ENCODE measurements around the gene CDC25A.

DNA sequence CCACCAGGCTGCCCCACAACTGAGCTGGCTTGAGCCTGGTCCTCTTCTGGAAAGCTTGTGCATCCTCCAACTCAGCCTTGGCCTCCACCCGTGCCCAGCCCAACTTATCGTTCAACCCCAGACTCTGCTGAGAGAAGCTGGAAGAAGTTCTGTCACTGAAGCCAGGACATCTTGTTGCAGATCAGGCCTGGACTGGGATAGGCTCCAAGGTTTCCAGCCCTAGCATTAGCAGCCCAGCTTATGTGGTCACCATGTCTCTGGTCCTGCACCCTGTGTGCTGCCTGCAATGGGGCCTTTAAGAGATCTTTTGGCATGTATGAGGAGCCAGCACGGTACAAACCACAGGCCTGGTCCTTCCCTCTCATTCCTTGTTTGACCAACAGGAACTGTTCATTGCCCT is 19.9 kb upstream of the CDC25A start:
- TF ChIP-seq CBX5 (CRISPR knock-in tag; IDR thresholded peaks at IDR 0.05; ENCODE audit: borderline replicate concordance) (no peak), HNF4G (IDR thresholded peaks at IDR 0.05; ENCODE audit: borderline replicate concordance, low read depth, low read length) (no peak), HNF4G (CRISPR knock-in tag; IDR thresholded peaks at IDR 0.05; ENCODE audit: borderline replicate concordance, low read depth) (no peak), BRCA1 (CRISPR knock-in tag; IDR thresholded peaks at IDR 0.05) (no peak), WIZ (CRISPR knock-in tag; IDR thresholded peaks at IDR 0.05) (no peak)
- TF ChIP-seq, protein P1, sequence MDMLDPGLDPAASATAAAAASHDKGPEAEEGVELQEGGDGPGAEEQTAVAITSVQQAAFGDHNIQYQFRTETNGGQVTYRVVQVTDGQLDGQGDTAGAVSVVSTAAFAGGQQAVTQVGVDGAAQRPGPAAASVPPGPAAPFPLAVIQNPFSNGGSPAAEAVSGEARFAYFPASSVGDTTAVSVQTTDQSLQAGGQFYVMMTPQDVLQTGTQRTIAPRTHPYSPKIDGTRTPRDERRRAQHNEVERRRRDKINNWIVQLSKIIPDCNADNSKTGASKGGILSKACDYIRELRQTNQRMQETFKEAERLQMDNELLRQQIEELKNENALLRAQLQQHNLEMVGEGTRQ (IDR thresholded peaks at IDR 0.05; ENCODE audit: low read depth, low read length), result no peak
- TF ChIP-seq, protein P1 (CRISPR knock-in tag; IDR thresholded peaks at IDR 0.05; ENCODE audit: borderline replicate concordance), result no peak
- TF ChIP-seq, protein P2, sequence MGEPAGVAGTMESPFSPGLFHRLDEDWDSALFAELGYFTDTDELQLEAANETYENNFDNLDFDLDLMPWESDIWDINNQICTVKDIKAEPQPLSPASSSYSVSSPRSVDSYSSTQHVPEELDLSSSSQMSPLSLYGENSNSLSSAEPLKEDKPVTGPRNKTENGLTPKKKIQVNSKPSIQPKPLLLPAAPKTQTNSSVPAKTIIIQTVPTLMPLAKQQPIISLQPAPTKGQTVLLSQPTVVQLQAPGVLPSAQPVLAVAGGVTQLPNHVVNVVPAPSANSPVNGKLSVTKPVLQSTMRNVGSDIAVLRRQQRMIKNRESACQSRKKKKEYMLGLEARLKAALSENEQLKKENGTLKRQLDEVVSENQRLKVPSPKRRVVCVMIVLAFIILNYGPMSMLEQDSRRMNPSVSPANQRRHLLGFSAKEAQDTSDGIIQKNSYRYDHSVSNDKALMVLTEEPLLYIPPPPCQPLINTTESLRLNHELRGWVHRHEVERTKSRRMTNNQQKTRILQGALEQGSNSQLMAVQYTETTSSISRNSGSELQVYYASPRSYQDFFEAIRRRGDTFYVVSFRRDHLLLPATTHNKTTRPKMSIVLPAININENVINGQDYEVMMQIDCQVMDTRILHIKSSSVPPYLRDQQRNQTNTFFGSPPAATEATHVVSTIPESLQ (CRISPR knock-in tag; conservative IDR thresholded peaks at IDR 0.05), result no peak
- TF ChIP-seq, protein P3, sequence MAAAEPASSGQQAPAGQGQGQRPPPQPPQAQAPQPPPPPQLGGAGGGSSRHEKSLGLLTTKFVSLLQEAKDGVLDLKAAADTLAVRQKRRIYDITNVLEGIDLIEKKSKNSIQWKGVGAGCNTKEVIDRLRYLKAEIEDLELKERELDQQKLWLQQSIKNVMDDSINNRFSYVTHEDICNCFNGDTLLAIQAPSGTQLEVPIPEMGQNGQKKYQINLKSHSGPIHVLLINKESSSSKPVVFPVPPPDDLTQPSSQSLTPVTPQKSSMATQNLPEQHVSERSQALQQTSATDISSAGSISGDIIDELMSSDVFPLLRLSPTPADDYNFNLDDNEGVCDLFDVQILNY (CRISPR knock-in tag; conservative IDR thresholded peaks at IDR 0.05), result no peak
- TF ChIP-seq, protein P4, sequence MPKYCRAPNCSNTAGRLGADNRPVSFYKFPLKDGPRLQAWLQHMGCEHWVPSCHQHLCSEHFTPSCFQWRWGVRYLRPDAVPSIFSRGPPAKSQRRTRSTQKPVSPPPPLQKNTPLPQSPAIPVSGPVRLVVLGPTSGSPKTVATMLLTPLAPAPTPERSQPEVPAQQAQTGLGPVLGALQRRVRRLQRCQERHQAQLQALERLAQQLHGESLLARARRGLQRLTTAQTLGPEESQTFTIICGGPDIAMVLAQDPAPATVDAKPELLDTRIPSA (CRISPR knock-in tag; IDR thresholded peaks at IDR 0.05; ENCODE audit: borderline replicate concordance), result no peak
